Measurements from ENCODE around the gene AKNA. TPM values are rescaled to one million over a fixed set of nuclear protein-coding genes. Genes with fewer than 3 reads are reported as not detected.

Gene AKNA, protein sequence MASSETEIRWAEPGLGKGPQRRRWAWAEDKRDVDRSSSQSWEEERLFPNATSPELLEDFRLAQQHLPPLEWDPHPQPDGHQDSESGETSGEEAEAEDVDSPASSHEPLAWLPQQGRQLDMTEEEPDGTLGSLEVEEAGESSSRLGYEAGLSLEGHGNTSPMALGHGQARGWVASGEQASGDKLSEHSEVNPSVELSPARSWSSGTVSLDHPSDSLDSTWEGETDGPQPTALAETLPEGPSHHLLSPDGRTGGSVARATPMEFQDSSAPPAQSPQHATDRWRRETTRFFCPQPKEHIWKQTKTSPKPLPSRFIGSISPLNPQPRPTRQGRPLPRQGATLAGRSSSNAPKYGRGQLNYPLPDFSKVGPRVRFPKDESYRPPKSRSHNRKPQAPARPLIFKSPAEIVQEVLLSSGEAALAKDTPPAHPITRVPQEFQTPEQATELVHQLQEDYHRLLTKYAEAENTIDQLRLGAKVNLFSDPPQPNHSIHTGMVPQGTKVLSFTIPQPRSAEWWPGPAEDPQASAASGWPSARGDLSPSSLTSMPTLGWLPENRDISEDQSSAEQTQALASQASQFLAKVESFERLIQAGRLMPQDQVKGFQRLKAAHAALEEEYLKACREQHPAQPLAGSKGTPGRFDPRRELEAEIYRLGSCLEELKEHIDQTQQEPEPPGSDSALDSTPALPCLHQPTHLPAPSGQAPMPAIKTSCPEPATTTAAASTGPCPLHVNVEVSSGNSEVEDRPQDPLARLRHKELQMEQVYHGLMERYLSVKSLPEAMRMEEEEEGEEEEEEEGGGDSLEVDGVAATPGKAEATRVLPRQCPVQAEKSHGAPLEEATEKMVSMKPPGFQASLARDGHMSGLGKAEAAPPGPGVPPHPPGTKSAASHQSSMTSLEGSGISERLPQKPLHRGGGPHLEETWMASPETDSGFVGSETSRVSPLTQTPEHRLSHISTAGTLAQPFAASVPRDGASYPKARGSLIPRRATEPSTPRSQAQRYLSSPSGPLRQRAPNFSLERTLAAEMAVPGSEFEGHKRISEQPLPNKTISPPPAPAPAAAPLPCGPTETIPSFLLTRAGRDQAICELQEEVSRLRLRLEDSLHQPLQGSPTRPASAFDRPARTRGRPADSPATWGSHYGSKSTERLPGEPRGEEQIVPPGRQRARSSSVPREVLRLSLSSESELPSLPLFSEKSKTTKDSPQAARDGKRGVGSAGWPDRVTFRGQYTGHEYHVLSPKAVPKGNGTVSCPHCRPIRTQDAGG (N-terminal part only)
- polyA plus RNA-seq (ENCODE audit: insufficient read length in 10 of 10): 10 to 100 TPM in 5 of 10 donors, 1 to 10 TPM in 5; 8.2 to 15.5 (median 9.6) TPM
- long read RNA-seq, donor 1: 0 reads
- long read RNA-seq, donor 2: 0 reads
- long read RNA-seq, donor 3: 0 reads
- long read RNA-seq, donor 4: 0 reads
- long read RNA-seq, donor 5, partial matches to known transcripts: 0 of 1 reads
- long read RNA-seq, donor 5, other reads (novel, unspliced or antisense): 0 of 1 reads
- long read RNA-seq, donor 6: 0 reads
- long read RNA-seq, donor 7: 0 reads
- long read RNA-seq, donor 8: 0 reads
- long read RNA-seq, donor 9: 0 reads

DNA sequence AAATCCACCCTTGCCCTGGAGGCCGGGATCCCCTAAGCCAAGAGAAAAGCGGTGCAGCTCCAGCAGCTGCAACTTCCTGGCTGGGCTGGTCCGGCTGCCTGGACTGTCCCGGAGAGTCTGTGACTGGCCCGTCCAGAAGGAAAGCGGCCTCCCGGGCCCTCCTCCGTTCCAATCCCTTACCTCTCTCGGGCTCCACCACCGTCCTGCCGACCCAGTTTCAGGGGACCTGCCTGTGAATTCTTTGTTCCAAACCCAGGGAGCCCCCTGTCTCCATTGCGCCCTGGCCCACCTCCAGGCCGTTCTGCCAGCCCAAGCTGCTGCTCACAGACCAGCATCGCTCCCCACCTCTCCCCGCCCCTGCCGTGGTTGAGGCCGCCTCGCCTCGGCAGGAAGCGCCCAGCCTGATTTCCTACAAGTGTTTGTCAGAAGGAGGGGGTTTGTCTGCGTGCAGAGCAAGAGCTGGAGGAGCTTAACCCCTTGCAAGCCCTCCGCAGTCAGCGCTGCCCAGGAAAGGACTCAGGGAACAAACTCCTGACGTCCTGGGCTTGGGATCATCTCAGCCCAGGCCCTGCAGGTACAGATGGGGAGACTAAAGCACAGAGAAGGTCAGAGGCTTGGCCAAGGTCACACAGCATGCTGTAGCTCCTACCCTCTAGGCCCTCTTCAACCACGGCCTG, at the start of gene AKNA:
Gene AKNA, minus strand, starts transcription at position 303 of the 677 bp plus-strand sequence. CDS start 6,649 bp downstream, outside the sequence.
- DNase-seq: peak; percentile 71 to 95 (median 86)

DNA sequence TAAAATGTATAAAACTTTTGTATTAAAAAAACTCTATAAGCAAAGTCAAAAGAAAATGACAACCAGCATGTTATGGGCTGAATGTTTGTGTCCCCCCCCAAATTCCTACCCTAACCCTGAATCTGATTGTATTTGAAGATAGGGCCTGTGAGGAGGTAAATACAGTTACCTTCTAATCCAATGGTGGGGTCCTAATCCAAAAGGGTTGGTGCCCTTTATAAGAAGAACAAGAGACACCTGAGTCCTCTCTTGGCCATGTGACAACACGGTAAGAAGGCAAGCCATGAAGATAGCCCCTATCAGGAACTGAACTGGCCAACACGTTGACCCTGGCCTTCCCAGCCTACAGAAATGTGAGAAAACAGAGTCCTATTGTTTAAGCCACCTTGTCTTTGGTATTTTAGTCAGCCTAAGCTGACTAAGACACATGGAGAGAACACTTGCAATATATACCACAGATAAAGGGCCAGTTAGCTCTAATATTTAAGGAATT, 49.7 kb upstream of the AKNA start:
- no peak for DNase-seq

DNA sequence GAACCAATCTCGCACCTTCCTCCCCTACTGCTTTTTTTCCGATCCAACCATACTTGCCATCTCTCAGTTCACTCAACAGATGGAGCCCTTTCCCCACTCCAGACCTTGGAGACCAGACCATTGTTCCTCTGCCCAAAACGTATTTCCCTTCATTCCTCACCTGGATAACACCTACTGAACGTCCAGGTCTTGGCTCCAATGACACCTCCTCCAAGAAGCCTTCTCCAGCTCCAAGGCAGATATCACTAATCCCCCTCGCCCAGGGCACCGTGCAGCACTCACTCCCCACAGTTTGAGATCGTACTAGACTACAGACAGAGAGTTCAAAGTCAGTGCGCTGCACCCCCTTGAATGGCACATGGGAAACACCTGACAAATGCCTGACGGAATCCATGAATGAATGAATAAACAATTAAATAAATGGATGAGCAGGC, 47.1 kb upstream of the AKNA start:
- peak; percentile 14 to 53 (median 31) for DNase-seq

DNA sequence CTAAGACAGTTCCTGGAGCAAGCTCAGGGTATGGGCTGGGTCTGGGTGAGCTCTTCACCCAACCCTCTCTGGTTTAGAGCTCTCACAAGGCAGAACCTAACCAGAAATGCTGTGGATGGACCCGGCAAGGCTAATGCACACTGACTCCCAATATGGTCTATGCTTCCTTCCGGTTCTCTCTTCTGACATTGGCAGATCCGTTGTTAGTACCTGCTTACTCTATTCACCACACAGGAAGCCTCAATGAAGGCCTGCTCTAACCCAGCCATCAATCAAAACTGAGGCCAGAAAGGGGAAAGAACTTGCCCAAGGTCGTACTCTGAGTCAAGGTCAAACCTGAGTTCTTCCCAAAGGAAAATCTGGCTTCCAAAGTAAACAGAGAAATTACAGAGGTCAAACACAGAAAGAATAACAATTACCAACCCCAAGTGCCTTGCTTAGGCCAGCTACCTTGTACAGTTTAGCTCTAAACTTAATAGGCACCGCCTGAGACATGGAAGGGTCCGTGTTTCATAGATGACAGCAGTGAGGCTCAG, 46.0 kb upstream of the AKNA start:
- DNase-seq: no peak

DNA sequence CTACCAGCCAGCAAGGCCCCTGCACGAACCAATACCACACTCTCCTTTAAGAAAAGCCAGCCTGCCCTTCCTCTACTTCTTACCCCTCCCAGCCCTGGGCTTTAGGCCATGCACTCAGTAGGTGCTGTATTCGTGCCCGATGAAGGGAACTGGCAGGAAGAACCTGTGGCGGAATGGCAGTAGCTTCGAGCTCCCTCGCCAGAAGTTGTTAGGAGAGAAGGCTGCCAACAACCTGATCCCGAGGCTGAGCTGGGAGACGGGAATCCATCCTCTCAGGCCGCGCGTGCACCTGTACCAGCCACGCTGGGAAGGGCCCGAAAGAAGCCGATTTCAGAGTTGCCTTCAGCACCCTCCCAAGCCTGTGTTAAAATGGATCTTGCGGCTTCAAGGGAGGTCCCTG, 45.3 kb upstream of the AKNA start:
- DNase-seq: no peak

DNA sequence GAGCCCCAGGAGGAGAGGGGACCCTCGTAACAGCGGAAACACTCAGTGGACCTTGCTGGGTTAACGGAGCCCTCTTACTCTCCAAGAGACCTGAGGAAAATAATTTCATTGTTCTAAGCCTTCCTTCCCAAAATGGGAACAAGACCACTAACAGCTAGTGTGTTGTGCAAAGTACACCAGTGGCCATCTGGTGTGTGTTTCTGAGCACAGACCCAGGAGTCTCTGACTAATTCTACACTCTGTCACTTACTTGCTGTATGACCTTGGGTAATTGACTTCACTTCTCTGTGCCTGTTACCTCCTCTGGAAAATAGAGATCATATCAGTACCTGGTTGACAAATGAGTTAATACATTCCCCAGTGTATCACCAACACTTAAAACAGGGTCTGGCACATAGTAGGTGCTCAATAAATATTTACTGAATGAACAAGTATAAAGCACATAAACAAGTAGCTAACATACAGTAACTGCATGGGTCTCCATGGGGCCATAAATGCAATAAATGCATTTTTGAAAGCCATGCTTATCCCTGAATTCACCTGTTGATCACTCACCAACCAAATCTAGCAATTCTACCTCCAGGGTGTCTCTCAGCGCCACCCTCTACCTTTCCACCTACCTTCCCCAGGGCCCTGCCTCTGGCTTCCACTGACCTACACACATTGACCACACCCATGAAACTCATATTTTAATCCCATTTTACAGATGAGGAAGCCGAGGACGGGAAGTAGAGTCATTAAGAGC, 44.7 kb upstream of the AKNA start:
- no peak for DNase-seq

DNA sequence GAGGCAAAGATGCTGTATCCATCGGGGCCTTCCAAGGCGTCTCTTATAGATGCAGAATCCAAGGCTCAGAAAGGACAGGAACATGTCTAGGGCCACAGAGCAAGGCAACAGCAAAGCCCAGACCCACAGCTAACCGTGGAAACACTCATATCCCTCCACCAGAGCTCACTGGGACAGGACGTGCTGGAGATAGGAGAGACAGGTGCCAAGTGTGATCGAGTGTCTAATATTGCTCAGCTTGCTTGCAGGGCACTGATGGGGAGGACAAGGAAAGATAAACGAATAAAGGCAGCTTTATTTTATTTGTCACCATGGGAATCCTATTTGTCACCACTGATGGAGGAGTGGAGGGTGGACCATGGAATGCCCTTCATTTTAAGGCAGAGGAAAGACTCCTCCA, 44.0 kb upstream of the AKNA start:
- DNase-seq: no peak

DNA sequence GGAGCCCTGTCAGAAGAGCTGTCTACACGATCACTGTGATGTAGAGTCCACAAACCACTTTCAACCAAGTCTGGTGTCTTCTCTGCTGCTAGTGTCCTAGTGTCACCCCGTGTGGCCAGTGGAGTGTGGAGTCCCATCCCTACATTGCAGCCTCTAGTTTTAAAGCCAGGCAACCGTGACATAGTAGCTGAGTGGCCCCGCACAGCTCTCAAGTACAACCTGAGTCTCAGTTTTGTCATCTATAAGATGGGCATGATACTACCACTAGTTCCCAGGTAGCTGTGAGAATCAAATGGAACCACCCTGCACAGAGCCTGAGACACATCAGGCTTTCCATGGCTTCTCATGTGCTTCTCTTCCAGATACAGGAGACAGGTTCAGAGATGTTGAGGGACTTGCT, 43.2 kb upstream of the AKNA start:
- no peak for DNase-seq

DNA sequence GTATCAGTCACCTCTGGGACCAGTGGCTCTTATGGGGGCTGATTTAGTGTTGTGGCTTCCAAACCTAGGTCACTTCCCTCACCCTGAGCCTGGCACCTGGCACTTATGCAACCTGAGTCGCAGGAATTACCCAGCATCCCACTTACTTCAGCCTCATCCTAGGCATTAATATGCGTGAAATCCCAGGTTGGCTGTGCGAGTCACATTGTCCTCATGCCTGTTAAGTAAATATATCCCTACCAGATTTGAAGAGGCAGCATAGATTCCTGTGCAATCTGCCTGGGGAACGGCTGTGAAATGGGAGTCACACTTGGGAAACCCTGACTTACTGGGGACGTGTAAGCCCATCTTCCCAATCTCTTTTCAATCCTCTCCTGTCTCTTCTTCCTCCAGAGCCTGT, 42.7 kb upstream of the AKNA start:
- DNase-seq: no peak

DNA sequence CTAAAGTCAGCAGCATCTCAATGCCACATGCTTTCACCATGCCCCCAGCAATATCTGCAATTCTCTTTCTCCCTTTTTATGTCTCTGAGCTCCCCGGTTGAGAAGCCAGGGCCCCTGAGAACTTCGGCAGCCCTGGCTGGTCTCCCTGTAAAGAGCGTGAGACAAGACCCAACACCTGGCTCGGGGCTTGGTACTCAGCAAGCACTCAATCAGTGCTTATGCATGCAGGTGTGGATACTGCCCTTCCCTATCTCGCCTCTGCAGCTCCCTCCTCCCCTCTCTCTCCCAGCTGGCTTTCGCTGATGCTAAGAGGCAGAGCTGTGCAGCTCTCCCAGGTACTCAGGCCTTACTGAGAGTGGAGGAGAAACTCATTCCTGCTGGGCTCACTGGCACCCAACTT, 41.7 kb upstream of the AKNA start:
- no peak for DNase-seq

DNA sequence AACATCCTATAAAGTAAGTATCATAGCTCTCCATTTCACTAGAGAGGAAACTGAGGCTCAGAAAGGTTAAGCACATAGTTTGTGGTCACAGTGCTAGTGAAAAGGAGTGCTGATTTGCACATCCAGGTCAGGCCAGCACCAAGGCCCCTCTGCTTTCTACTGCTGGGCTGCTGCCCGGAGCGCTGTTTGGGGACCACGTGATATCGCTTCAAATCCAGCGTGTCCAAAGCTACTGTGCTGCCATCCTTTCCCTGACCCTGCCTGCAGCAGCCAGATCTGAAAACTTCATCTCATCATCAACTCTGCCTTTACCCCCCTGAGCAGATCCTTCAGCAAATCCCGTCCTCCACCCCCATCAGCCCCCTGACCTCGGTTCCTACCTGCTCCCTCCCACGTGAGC, 40.7 kb upstream of the AKNA start:
- no peak for DNase-seq

DNA sequence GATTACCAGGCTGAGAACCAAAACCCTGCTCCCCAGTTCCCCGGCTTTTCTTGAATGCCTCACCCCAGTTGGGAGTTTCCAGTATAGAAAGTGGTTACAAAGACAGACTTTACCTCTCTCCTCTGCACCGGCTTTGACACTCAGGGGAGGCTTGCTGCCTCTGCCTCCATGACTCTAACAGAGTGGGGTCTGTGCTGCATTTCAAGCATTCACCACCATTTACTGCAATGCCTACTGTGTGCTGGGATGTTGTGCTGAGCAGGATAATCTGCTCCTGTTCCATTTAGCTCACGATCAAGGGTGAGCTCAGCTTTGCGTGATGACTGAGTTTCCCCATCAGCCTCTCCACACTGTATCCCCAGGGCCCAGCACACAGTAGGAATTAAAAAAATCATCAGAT, 39.9 kb upstream of the AKNA start:
- no peak for DNase-seq

DNA sequence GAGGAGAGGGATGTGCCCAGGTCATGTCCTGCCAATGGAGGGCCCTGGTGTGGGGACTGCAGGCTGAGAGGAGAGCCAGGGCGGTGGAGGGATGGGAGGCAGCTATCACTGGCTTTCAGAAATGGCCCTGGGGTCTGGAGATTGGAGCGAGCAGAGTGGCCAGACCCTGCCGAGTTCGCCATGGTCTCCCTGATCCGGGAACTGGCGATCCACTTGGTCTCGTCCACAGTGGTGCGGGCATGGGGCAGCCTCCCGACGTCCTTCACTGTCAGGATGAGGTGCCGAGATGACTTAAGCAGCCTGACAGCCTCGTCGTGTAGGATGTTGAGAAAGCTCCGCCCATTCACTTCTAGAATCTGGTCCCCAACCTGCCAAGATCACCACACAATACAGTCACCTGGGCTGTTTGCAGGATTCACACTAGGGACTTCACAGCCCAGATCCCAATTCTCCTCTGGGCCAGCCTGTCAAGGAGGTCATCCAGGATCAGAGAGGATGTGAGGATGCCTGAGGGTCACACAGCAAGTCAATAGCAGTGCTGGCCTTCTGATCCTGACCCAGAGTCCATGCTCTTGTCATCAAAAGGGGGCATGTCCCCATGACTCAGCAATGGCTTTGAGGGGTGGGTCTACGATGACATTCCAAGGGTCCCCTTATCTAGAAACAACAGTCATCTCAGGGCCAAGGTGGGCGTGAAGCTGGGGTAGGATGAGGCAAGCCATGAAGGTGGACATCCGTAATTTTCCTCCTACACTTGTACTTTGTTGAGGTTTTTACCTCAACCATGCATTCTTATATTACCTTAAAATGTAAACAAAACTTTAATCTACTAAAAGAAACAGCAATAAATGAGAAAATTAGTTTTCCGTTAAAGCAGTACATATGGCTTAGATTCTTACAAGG, 38.5 kb upstream of the AKNA start:
- DNase-seq: no peak

DNA sequence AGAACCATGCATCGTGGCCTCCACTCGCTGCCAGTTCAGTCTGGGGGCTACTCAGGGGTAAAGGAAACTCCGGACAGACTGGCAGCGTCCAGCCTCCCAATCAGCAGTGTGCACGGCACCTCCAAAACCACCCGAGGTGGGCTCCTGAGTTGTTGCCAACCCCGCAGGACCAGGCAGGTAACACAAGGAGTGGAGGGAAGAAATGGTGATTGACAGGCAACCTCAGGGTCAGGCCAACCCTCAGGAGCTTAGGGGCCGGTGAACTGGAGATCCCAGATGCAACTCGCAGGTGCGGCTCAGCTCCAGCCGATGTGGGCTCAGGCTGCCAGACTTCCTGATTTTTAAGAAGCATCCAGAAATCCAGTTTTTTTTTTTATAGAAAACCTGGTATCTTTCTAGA, 37.3 kb upstream of the AKNA start:
- DNase-seq: no peak

DNA sequence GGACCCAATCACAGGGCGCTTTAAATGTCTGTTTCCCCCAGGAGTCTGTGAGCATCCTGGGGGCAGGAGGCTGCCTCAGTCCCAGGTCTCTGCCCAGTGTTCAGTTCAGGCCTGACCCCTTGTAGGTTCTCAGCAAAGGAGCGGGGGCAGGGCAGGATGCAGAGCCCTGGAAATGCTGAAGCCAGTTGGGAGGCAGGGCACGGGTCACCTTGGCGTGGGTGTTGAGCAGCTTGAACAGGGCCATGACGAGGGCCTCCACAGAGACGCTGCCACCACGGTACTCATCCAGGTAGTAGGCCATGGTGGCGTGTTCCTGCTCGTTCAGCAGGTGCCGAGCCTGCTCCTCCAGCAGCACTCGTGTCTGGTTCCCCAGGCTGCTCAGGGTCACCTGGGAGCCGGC, 36.3 kb upstream of the AKNA start:
- DNase-seq: no peak

DNA sequence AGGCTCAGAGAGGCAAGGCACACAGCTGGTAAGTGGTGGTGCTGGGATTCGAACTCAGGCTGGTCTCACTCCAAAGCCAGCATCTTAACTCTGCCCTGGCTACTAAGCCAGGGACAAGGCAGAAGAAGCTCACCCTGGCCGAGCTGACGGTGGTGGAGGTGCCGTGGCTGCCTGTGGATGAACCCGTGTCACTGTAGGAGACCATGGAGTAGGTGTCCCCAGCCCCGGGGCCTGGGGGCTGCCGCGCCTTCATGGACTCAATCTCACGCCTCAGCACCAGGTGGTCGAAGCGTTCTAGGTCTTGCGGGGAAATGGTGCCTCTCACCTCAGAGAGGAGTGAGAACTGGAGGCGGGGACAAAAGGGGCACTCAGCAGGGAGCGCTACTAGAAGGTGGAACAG, 35.4 kb upstream of the AKNA start:
- no peak for DNase-seq

DNA sequence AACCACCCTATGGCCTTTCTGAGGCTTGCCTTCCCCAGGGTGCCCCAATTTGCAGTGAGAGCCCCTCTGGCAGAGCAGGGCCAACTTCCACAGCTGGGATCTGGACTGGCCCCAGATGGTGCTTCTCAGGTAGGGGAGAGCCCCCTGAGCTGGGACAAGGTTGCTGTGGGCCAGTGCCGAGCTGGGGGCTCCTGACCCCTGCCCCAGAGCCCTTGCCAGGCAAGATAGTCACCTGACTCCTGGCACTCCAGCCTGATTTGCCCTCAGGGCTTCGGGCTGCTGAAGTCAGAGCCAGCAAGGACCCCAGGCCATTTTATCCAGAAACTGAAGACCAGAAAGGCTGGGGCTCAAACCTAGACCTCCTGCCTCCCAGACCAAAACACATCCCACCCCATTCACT, 33.4 kb upstream of the AKNA start:
- DNase-seq: no peak

DNA sequence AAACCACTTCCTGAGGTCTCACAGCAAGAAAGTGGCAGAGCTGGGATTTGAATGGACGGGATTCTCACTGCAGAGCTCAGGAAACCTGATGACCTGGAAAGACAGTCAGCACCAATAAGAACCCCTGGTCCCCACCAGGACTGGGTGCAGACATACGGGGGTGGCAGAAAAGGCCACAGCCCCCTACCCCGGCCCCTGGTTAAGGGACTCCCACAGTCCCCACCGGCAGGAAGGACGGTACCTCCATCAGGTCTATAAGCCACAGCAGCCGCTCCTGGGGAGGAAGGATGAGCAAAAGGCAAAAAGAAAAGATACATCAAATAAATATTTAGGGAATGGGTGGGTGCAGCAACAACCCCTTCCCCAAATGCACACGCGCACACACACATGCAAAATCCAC, 32.0 kb upstream of the AKNA start:
- no peak for DNase-seq

DNA sequence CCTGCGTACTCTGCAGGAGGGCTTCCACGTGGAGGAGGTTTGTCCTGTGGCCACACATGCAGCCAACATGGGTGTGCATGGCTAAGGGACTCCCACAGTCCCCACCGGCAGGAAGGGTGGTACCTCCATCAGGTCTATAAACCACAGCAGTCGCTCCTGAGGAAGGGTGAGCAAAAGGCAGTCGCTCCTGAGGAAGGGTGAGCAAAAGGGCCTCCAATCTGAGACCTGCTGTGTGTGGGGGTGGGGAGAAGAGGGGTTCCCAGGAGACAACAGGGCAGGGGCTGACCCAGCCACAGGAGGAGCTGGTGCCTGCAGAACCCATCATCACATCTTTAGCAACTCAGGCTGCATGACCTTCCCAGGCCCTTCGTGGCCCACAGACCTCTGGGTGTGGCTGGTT, 30.3 kb upstream of the AKNA start:
- no peak for DNase-seq
